Liver (tissue), 9 donors: ENCODE data around the gene LPP. TPM values are rescaled to one million over a fixed set of nuclear protein-coding genes. Genes with fewer than 3 reads are reported as not detected.

ENCODE experiments used
- DNase-seq: peaks from one replicate; pipeline ENCODE4 v3.0.0-alpha.2; 2017; ENCODE audit warnings: low spot score
- H3K27ac ChIP-seq, 2 donors: one replicate each; pipeline ENCODE4 v1.7.0; 2013; ENCODE audit warnings: inconsistent platforms in 2 of 2, low read length in 2 of 2, control low read depth in 1 of 2, low read depth in 1 of 2, mild to moderate bottlenecking in 1 of 2
- H3K27me3 ChIP-seq, 4 donors: one replicate each; pipeline versions ENCODE4 v1.6.1 to v1.7.0; 2013; ENCODE audit warnings: low read length in 3 of 4, inconsistent platforms in 1 of 4, mild to moderate bottlenecking in 1 of 4, moderate library complexity in 1 of 4; ENCODE audit not compliant: control insufficient read depth in 4 of 4, insufficient read depth in 4 of 4
- H3K36me3 ChIP-seq, 4 donors: one replicate each; pipeline versions ENCODE4 v1.6.1 to v1.7.0; 2013; ENCODE audit warnings: low read length in 3 of 4, mild to moderate bottlenecking in 3 of 4, low read depth in 1 of 4, moderate library complexity in 1 of 4; ENCODE audit not compliant: control insufficient read depth in 4 of 4, insufficient read depth in 3 of 4
- H3K4me1 ChIP-seq, 4 donors: one replicate each; pipeline versions ENCODE4 v1.6.1 to v1.7.0; 2013; ENCODE audit warnings: low read length in 3 of 4, mild to moderate bottlenecking in 3 of 4, moderate library complexity in 1 of 4; ENCODE audit not compliant: control insufficient read depth in 4 of 4, insufficient read depth in 4 of 4
- H3K4me3 ChIP-seq, 3 donors: one replicate each; pipeline versions ENCODE4 v1.6.1 to v1.7.0; 2013; ENCODE audit warnings: low read length in 3 of 3, control low read depth in 1 of 3, low read depth in 1 of 3, mild to moderate bottlenecking in 1 of 3
- H3K9ac ChIP-seq, 2 donors: one replicate each; pipeline ENCODE4 v1.7.0; 2013; ENCODE audit warnings: low read length in 2 of 2, mild to moderate bottlenecking in 2 of 2, moderate library complexity in 2 of 2, control low read depth in 1 of 2, low read depth in 1 of 2
- H3K9me3 ChIP-seq, 4 donors: one replicate each; pipeline versions ENCODE4 v1.6.1 to v1.7.0; 2013; ENCODE audit warnings: low read length in 3 of 4; ENCODE audit not compliant: control insufficient read depth in 4 of 4
- FOXA1 ChIP-seq: IDR thresholded peaks from 2 replicates; pipeline ENCODE4 v1.6.1; 2016; ENCODE audit warnings: antibody characterized with exemption
- FOXA2 ChIP-seq: IDR thresholded peaks from 2 replicates; pipeline ENCODE4 v1.6.1; 2016; ENCODE audit warnings: antibody characterized with exemption
- GABPA ChIP-seq, 2 donors: IDR thresholded peaks in 1 of 2; conservative IDR thresholded peaks in 1 of 2; 2 replicates each; pipeline ENCODE4 v1.6.1; 2016; ENCODE audit warnings: antibody characterized with exemption in 2 of 2, mild to moderate bottlenecking in 1 of 2, moderate library complexity in 1 of 2
- HNF4A ChIP-seq, 2 donors: conservative IDR thresholded peaks; 2 replicates each; pipeline ENCODE4 v1.6.1; 2016; ENCODE audit warnings: antibody characterized with exemption in 2 of 2, mild to moderate bottlenecking in 2 of 2
- HNF4G ChIP-seq: IDR thresholded peaks from 2 replicates; pipeline ENCODE4 v1.6.1; 2016; ENCODE audit warnings: antibody characterized with exemption
- JUND ChIP-seq, 2 donors: IDR thresholded peaks; 2 replicates each; pipeline ENCODE4 v1.6.1; 2016; ENCODE audit warnings: antibody characterized with exemption in 2 of 2
- MAX ChIP-seq: IDR thresholded peaks from 2 replicates; pipeline ENCODE4 v1.6.1; 2016; ENCODE audit warnings: antibody characterized with exemption
- RAD21 ChIP-seq, 2 donors: IDR thresholded peaks; 2 replicates each; pipeline ENCODE4 v1.6.1; 2016; ENCODE audit warnings: antibody characterized with exemption in 2 of 2, mild to moderate bottlenecking in 2 of 2
- REST ChIP-seq: IDR thresholded peaks from 2 replicates; pipeline ENCODE4 v1.6.1; 2016; ENCODE audit warnings: antibody characterized with exemption, mild to moderate bottlenecking
- SP1 ChIP-seq: IDR thresholded peaks from 2 replicates; pipeline ENCODE4 v1.6.1; 2018; ENCODE audit warnings: antibody characterized with exemption, mild to moderate bottlenecking
- TAF1 ChIP-seq: conservative IDR thresholded peaks from 2 replicates; pipeline ENCODE4 v1.6.1; 2016; ENCODE audit warnings: antibody characterized with exemption, mild to moderate bottlenecking
- YY1 ChIP-seq: IDR thresholded peaks from 2 replicates; pipeline ENCODE4 v1.6.1; 2016; ENCODE audit warnings: antibody characterized with exemption, mild to moderate bottlenecking
- ZBTB33 ChIP-seq: IDR thresholded peaks from 2 replicates; pipeline ENCODE4 v1.6.1; 2016; ENCODE audit warnings: antibody characterized with exemption
- WGBS: extraction: QIAGEN DNeasy Blood & Tissue Kit; methylation state at CpG from one replicate; pipeline ENCODE4 v1.1.7; 2013; 5-methylcytosine and 5-hydroxymethylcytosine counted together
- polyA plus RNA-seq, 2 donors: library from polyadenylated mRNA; stranded (reverse) in 1 of 2; unstranded in 1 of 2; fragments of 200-250 nt in 1 of 2; fragments of >200 nt in 1 of 2; fragmentation: Nextera tagmentation in 1 of 2; extraction: Ambion mirVana in 1 of 2; gene quantifications; one replicate each; pipeline versions ENCODE4 v1.2.1 to v1.2.3, GENCODE V29; 2013 to 2015
- total RNA-seq, 2 donors: library from RNA; depleted of rRNA; stranded (reverse); fragments of >200 nt; gene quantifications; one replicate each; pipeline ENCODE4 v1.2.3, GENCODE V29; 2014
- TF ChIP-seq, protein P1 (sequence below): fragments of 150-350 bp; IDR thresholded peaks from 2 replicates; pipeline ENCODE4 v1.5.1; 2017; ENCODE audit warnings: improper control_type of control experiment, low read depth, low read length; ENCODE audit not compliant: missing input control
- TF ChIP-seq, protein P2 (sequence below): IDR thresholded peaks from 2 replicates; pipeline ENCODE4 v1.6.1; 2016; ENCODE audit warnings: antibody characterized with exemption
- donor health status: healthy.
- donor health status: healthy.
- donor health status: healthy.
- donor health status: healthy.
- donor health status: healthy.

Gene LPP
- total and polyA plus RNA-seq, 4 donors, result 3.3 to 53.7 (median 28.2) TPM

DNA sequence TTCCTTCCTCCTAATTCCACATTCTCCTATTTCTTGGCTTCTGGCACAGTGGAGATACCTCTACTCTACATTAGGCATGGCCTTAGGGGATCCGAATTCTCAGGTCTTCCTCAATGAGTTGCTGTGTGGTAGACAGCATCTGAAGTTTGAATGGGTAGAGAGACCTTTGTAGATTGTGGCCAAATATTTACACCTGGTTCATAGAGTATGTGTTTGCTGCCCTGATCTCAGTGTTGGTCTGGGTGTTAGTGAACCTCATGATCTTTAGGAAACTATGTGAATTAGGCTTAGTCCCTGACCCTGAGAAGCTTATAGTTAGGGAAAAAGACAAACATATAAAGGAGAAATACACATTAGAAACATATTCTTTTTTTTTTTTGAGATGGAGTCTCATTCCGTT is 75.8 kb downstream of the LPP start:
- DNase-seq, result no peak
- H3K4me1 ChIP-seq, result no peaks in the 10 kb centered on the region
- TF ChIP-seq GABPA (IDR thresholded peaks at IDR 0.05 in 1 of 2, conservative IDR thresholded peaks at IDR 0.05 in 1 of 2) (no peak), MAX (no peak), HNF4A (conservative IDR thresholded peaks at IDR 0.05) (no peak), HNF4G (no peak), YY1 (no peak), SP1 (no peak)
- TF ChIP-seq, protein P1, sequence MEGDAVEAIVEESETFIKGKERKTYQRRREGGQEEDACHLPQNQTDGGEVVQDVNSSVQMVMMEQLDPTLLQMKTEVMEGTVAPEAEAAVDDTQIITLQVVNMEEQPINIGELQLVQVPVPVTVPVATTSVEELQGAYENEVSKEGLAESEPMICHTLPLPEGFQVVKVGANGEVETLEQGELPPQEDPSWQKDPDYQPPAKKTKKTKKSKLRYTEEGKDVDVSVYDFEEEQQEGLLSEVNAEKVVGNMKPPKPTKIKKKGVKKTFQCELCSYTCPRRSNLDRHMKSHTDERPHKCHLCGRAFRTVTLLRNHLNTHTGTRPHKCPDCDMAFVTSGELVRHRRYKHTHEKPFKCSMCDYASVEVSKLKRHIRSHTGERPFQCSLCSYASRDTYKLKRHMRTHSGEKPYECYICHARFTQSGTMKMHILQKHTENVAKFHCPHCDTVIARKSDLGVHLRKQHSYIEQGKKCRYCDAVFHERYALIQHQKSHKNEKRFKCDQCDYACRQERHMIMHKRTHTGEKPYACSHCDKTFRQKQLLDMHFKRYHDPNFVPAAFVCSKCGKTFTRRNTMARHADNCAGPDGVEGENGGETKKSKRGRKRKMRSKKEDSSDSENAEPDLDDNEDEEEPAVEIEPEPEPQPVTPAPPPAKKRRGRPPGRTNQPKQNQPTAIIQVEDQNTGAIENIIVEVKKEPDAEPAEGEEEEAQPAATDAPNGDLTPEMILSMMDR, result no peak
- 98% methylated on average over 2 of the region's 2 CpGs for WGBS
- H3K36me3 ChIP-seq, result peaks cover 0 to 6% (median 5%) of the 10 kb centered on the region in 4 donors
- H3K27ac ChIP-seq, result no peak overlapping the region
- H3K9me3 ChIP-seq, result no peaks in the 10 kb centered on the region
- no peak overlapping the region for H3K4me3 ChIP-seq
- no peaks in the 10 kb centered on the region for H3K27me3 ChIP-seq
- H3K9ac ChIP-seq, result no peak overlapping the region

DNA sequence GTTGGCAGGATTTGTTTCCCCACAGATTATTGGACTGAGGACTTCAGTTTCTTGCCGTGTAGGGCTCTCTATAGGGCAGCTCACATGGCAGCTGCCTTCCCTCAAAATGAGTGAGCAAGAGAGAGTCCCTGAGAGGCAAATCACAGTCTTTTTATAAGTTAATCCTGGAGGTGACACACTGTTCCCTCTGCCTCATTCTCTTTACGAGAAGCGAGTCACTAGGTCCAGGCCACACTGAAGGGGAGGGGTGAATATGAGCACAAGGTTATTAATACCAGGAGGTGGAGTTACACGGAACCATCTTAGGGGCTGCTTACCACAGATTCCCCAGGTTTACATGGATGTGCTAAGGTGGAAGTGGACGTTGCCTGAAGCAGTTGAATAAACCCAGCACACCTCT is 77.0 kb downstream of the LPP start:
- no peaks in the 10 kb centered on the region for H3K4me1 ChIP-seq
- no peak overlapping the region for H3K27ac ChIP-seq
- no peak overlapping the region for H3K9ac ChIP-seq
- no peaks in the 10 kb centered on the region for H3K27me3 ChIP-seq
- no peak overlapping the region for H3K4me3 ChIP-seq
- H3K9me3 ChIP-seq, result no peaks in the 10 kb centered on the region
- H3K36me3 ChIP-seq, result peaks cover 0 to 6% (median 3%) of the 10 kb centered on the region in 4 donors
- DNase-seq, result no peak
- no peak for TF ChIP-seq REST
- TF ChIP-seq RAD21 (IDR thresholded peaks at IDR 0.05), result no peak
- no peak for TF ChIP-seq ZBTB33
- TF ChIP-seq, protein P1, result no peak
- TF ChIP-seq FOXA2, result no peak
- TF ChIP-seq, protein P2, sequence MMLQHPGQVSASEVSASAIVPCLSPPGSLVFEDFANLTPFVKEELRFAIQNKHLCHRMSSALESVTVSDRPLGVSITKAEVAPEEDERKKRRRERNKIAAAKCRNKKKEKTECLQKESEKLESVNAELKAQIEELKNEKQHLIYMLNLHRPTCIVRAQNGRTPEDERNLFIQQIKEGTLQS, result no peak
- TF ChIP-seq TAF1, result no peak
- no peak for TF ChIP-seq JUND (IDR thresholded peaks at IDR 0.05)
- no peak for TF ChIP-seq SP1
- TF ChIP-seq MAX, result no peak
- TF ChIP-seq FOXA1, result no peak
- 92% methylated on average over 5 of the region's 5 CpGs for WGBS
